Calu3 (cell line): Measurements from ENCODE around the gene SELENOS. TPM values are rescaled to one million over a fixed set of nuclear protein-coding genes. Genes with fewer than 3 reads are reported as not detected.

Experiments used
- BruUV-seq: library from RNA; stranded (reverse); fragments of 400-500 nt; replicated peaks from 2 replicates; lab custom pipeline; 2021; lab: Mats Ljungman, UMichigan
- CTCF ChIA-PET: fragments of 300-600 bp; sonication (Branson Sonifier 250); formaldehyde crosslinking; loops from one replicate; lab custom pipeline; 2022; ENCODE audit warnings: antibody characterized with exemption; lab: Charles Lee
- DNase-seq: peaks from one replicate; pipeline ENCODE4 v3.0.0; 2022
- H3K27ac Mint-ChIP-seq: one replicate; pipeline ENCODE4 v1.8.0; 2022; ENCODE audit warnings: mixed read lengths; ENCODE audit not compliant: unreplicated experiment
- H3K27me3 Mint-ChIP-seq: one replicate; pipeline ENCODE4 v1.8.0; 2022; ENCODE audit warnings: mixed read lengths; ENCODE audit not compliant: unreplicated experiment
- H3K36me3 Mint-ChIP-seq: one replicate; pipeline ENCODE4 v1.8.0; 2022; ENCODE audit warnings: mild to moderate bottlenecking, moderate library complexity, mixed read lengths; ENCODE audit not compliant: insufficient read depth, unreplicated experiment
- H3K4me1 Mint-ChIP-seq: one replicate; pipeline ENCODE4 v1.8.0; 2022; ENCODE audit warnings: mild to moderate bottlenecking, low read depth, mixed read lengths; ENCODE audit not compliant: unreplicated experiment
- H3K4me3 Mint-ChIP-seq: one replicate; pipeline ENCODE4 v1.8.0; 2022; ENCODE audit warnings: mild to moderate bottlenecking, low read depth, moderate library complexity, mixed read lengths; ENCODE audit not compliant: unreplicated experiment
- H3K9me3 Mint-ChIP-seq: one replicate; pipeline ENCODE4 v1.8.0; 2022; ENCODE audit warnings: low read depth, mixed read lengths; ENCODE audit not compliant: unreplicated experiment
- CTCF ChIP-seq: fragments of 200-600 bp; IDR thresholded peaks from one replicate; pipeline ENCODE4 v1.8.0; 2022; ENCODE audit warnings: antibody characterized with exemption; ENCODE audit not compliant: unreplicated experiment
- intact Hi-C: fragments of 100-400 bp; cut with micrococcal nuclease; formaldehyde crosslinking; loops from one replicate; pipeline ENCODE4 v1.10.0; 2022; ENCODE audit not compliant: unreplicated experiment
- total RNA-seq: library from RNA; stranded (reverse); gene quantifications from 2 replicates; pipeline ENCODE4 v1.2.3, GENCODE V29; 2022

Gene SELENOS
- total RNA-seq, 1 experiment from 2014 or later, result 85.0 TPM

DNA sequence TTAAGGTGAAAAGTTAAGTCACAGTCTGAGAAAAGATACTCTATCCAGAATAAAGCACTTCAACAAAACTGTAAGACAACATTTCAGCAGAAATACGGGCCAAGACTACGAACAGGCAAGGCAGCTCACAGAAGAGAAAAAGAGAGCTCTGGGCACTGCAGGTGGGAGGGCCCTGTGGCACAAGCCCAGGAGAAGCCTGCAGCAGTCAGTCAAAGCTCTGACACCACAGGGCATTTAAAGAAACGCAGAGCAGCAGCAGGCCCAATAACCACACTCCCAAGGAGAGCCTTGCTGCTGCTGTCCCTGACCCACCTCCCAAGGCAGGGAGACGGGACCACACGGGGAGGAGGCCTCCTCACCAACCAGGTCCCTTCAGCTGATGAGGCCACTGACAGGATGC is 44.6 kb downstream of the SELENOS start:
- Mint-ChIP-seq H3K4me1 (no peaks in the 10 kb centered on the region), H3K4me3 (no peak overlapping the region), H3K27ac (no peak overlapping the region), H3K36me3 (peaks cover 14% of the 10 kb centered on the region), H3K27me3 (no peaks in the 10 kb centered on the region), H3K9me3 (no peaks in the 10 kb centered on the region)
- no TSS peak for BruUV-seq
- CTCF ChIA-PET, result no interaction called here
- TF ChIP-seq CTCF, result no peak
- no peak for DNase-seq
- intact Hi-C loops, result no loop called here

DNA sequence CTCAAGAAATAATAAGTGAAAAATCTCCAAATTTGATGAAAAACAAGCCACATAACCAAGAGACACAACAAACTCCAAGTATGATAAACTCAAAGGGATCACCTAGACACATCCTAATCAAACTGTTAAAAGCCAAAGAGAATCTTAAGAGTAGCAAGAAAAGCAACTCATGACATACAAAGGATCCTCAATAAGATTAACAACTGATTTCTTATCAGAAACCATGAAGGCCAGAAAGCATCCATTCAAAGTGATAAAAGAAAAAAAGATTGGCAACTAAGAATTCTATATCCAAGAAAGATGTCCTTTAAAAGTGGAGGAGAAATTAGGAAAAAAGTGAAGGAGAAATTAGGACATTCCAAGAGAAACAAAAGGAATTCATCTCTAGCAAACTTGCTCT is 49.0 kb downstream of the SELENOS start:
- Mint-ChIP-seq H3K27ac (no peak overlapping the region), H3K4me1 (no peaks in the 10 kb centered on the region), H3K4me3 (no peak overlapping the region), H3K27me3 (no peaks in the 10 kb centered on the region), H3K9me3 (no peaks in the 10 kb centered on the region), H3K36me3 (peaks cover 5% of the 10 kb centered on the region)
- no peak for DNase-seq
- intact Hi-C loops, result no loop called here
- CTCF ChIA-PET, result no interaction called here
- TF ChIP-seq CTCF, result no peak
- no TSS peak for BruUV-seq

DNA sequence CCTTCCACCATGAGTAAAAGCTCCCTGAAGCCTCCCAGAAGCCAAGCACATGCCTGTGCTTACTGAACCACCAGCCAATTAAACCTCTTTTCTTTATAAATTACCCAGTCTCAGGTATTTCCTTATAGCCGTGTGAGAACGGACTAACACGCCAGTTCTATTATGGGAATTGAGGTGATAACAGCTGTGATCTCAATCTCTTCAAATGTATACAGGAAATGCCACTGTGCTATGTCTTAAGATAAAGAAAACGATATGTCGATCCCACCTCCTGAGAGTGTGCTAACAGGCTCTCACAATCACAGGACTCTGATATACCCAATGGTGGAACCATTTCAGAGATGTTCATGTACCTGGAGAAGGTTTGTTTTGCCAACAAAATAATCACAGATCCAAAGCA is 51.6 kb downstream of the SELENOS start:
- no peak for DNase-seq
- CTCF ChIA-PET, result no interaction called here
- no peak overlapping the region for H3K4me3 Mint-ChIP-seq
- H3K9me3 Mint-ChIP-seq, result no peaks in the 10 kb centered on the region
- no peak overlapping the region for H3K27ac Mint-ChIP-seq
- peaks cover 5% of the 10 kb centered on the region for H3K36me3 Mint-ChIP-seq
- H3K27me3 Mint-ChIP-seq, result no peaks in the 10 kb centered on the region
- H3K4me1 Mint-ChIP-seq, result peaks cover 17% of the 10 kb centered on the region
- intact Hi-C loops, result no loop called here
- TF ChIP-seq CTCF, result no peak
- no TSS peak for BruUV-seq

Other genes starting within 250 kb of the SELENOS start
- gene CHSY1, start 25.4 kb downstream of the SELENOS start, total RNA-seq, result 24.0 and 25.0 TPM in 2 replicates
- 123 and 140 TPM in 2 replicates for gene SNRPA1, start 17.8 kb upstream of the SELENOS start, total RNA-seq
- gene PCSK6, start 212.2 kb upstream of the SELENOS start, total RNA-seq, result 4.0 and 5.1 TPM in 2 replicates